Calu3 (cell line): ENCODE data around the gene MRPL43. TPM values are rescaled to one million over a fixed set of nuclear protein-coding genes. Genes with fewer than 3 reads are reported as not detected.

ENCODE experiments used
- BruUV-seq: library from RNA; stranded (reverse); fragments of 400-500 nt; replicated peaks from 2 replicates; lab custom pipeline; 2021; lab: Mats Ljungman, UMichigan
- CTCF ChIA-PET: fragments of 300-600 bp; sonication (Branson Sonifier 250); formaldehyde crosslinking; loops from one replicate; lab custom pipeline; 2022; ENCODE audit warnings: antibody characterized with exemption; lab: Charles Lee
- DNase-seq: peaks from one replicate; pipeline ENCODE4 v3.0.0; 2022
- H3K27ac Mint-ChIP-seq: one replicate; pipeline ENCODE4 v1.8.0; 2022; ENCODE audit warnings: mixed read lengths; ENCODE audit not compliant: unreplicated experiment
- H3K27me3 Mint-ChIP-seq: one replicate; pipeline ENCODE4 v1.8.0; 2022; ENCODE audit warnings: mixed read lengths; ENCODE audit not compliant: unreplicated experiment
- H3K36me3 Mint-ChIP-seq: one replicate; pipeline ENCODE4 v1.8.0; 2022; ENCODE audit warnings: mild to moderate bottlenecking, moderate library complexity, mixed read lengths; ENCODE audit not compliant: insufficient read depth, unreplicated experiment
- H3K4me1 Mint-ChIP-seq: one replicate; pipeline ENCODE4 v1.8.0; 2022; ENCODE audit warnings: mild to moderate bottlenecking, low read depth, mixed read lengths; ENCODE audit not compliant: unreplicated experiment
- H3K4me3 Mint-ChIP-seq: one replicate; pipeline ENCODE4 v1.8.0; 2022; ENCODE audit warnings: mild to moderate bottlenecking, low read depth, moderate library complexity, mixed read lengths; ENCODE audit not compliant: unreplicated experiment
- H3K9me3 Mint-ChIP-seq: one replicate; pipeline ENCODE4 v1.8.0; 2022; ENCODE audit warnings: low read depth, mixed read lengths; ENCODE audit not compliant: unreplicated experiment
- CTCF ChIP-seq: fragments of 200-600 bp; IDR thresholded peaks from one replicate; pipeline ENCODE4 v1.8.0; 2022; ENCODE audit warnings: antibody characterized with exemption; ENCODE audit not compliant: unreplicated experiment
- intact Hi-C: fragments of 100-400 bp; cut with micrococcal nuclease; formaldehyde crosslinking; loops from one replicate; pipeline ENCODE4 v1.10.0; 2022; ENCODE audit not compliant: unreplicated experiment
- total RNA-seq: library from RNA; stranded (reverse); gene quantifications from 2 replicates; pipeline ENCODE4 v1.2.3, GENCODE V29; 2022

The MRPL43 gene
- total RNA-seq, 1 experiment from 2014 or later = 44.7 TPM

- no peak overlapping the region for H3K27ac Mint-ChIP-seq
- no peak for TF ChIP-seq CTCF
- H3K4me1 Mint-ChIP-seq = no peaks in the 10 kb centered on the region
- peaks cover 3% of the 10 kb centered on the region for H3K36me3 Mint-ChIP-seq
- no peak overlapping the region for H3K4me3 Mint-ChIP-seq
- H3K9me3 Mint-ChIP-seq = no peaks in the 10 kb centered on the region
- CTCF ChIA-PET = no interaction called here
- intact Hi-C loops = no loop called here
- BruUV-seq = no TSS peak
- H3K27me3 Mint-ChIP-seq = no peaks in the 10 kb centered on the region
- no peak for DNase-seq
These were observed 18.7 kb upstream of the MRPL43 start for GRCh38 chr10:101005869-101006567.

- H3K4me3 Mint-ChIP-seq = no peak overlapping the region
- H3K36me3 Mint-ChIP-seq = peaks cover 8% of the 10 kb centered on the region
- no peak for TF ChIP-seq CTCF
- H3K27ac Mint-ChIP-seq = no peak overlapping the region
- intact Hi-C loops = no loop called here
- no peaks in the 10 kb centered on the region for H3K9me3 Mint-ChIP-seq
- H3K4me1 Mint-ChIP-seq = no peaks in the 10 kb centered on the region
- no peak for DNase-seq
- no peaks in the 10 kb centered on the region for H3K27me3 Mint-ChIP-seq
- CTCF ChIA-PET = no interaction called here
- no TSS peak for BruUV-seq
These were observed 18.1 kb upstream of the MRPL43 start for GRCh38 chr10:101005361-101005760.

- H3K4me3 Mint-ChIP-seq = no peak overlapping the region
- CTCF ChIA-PET = no interaction called here
These were observed 16.4 kb upstream of the MRPL43 start for GRCh38 chr10:101003639-101004206.

GRCh38 chr10:101002456-101002855, 15.2 kb upstream of the MRPL43 start:
- no peak for DNase-seq
- TF ChIP-seq CTCF = no peak
- H3K27me3 Mint-ChIP-seq = no peaks in the 10 kb centered on the region
- CTCF ChIA-PET = no interaction called here
- peaks cover 14% of the 10 kb centered on the region for H3K4me1 Mint-ChIP-seq
- H3K4me3 Mint-ChIP-seq = no peak overlapping the region
- no peaks in the 10 kb centered on the region for H3K9me3 Mint-ChIP-seq
- no peak overlapping the region for H3K27ac Mint-ChIP-seq
- BruUV-seq = no TSS peak
- H3K36me3 Mint-ChIP-seq = peaks cover 37% of the 10 kb centered on the region
- intact Hi-C loops = no loop called here

More at GRCh38 chr10:101003639-101004206, 16.4 kb upstream of the MRPL43 start:
- no peak for DNase-seq
- Mint-ChIP-seq H3K4me1 (peaks cover 4% of the 10 kb centered on the region), H3K27ac (no peak overlapping the region), H3K36me3 (peaks cover 24% of the 10 kb centered on the region), H3K27me3 (no peaks in the 10 kb centered on the region), H3K9me3 (no peaks in the 10 kb centered on the region)
- no TSS peak for BruUV-seq
- TF ChIP-seq CTCF = no peak
- intact Hi-C loops = no loop called here
